Osteocyte (in vitro differentiated cells): ENCODE results near the gene MED29. TPM values are rescaled to one million over a fixed set of nuclear protein-coding genes. Genes with fewer than 3 reads are reported as not detected.

Experiments
- DNase-seq: peaks from one replicate; pipeline ENCODE4 v3.0.0; 2021; ENCODE audit warnings: mixed read lengths; ENCODE audit not compliant: unreplicated experiment; ENCODE audit errors: extremely low spot score
- H3K27ac Mint-ChIP-seq: one replicate; pipeline ENCODE4 v1.8.0; 2021; ENCODE audit warnings: mild to moderate bottlenecking, mixed read lengths; ENCODE audit not compliant: unreplicated experiment
- H3K27me3 Mint-ChIP-seq: one replicate; pipeline ENCODE4 v1.8.0; 2021; ENCODE audit warnings: mixed read lengths; ENCODE audit not compliant: unreplicated experiment
- H3K36me3 Mint-ChIP-seq: one replicate; pipeline ENCODE4 v1.8.0; 2021; ENCODE audit warnings: mixed read lengths; ENCODE audit not compliant: unreplicated experiment
- H3K4me1 Mint-ChIP-seq: one replicate; pipeline ENCODE4 v1.8.0; 2021; ENCODE audit warnings: mixed read lengths; ENCODE audit not compliant: unreplicated experiment
- H3K4me3 Mint-ChIP-seq: one replicate; pipeline ENCODE4 v1.8.0; 2021; ENCODE audit warnings: mild to moderate bottlenecking, moderate library complexity, mixed read lengths; ENCODE audit not compliant: unreplicated experiment
- H3K9me3 Mint-ChIP-seq: one replicate; pipeline ENCODE4 v1.8.0; 2021; ENCODE audit warnings: mixed read lengths; ENCODE audit not compliant: unreplicated experiment
- total RNA-seq: library from RNA; stranded (reverse); gene quantifications from 2 replicates; pipeline ENCODE4 v1.2.1, GENCODE V29; 2021
- TF ChIP-seq, protein P1 (sequence below): fragments of 200-600 bp; sonication (generic); IDR thresholded peaks from 2 replicates; pipeline ENCODE4 v1.5.0; 2021; ENCODE audit warnings: antibody characterized with exemption, mild to moderate bottlenecking, moderate library complexity

MED29 gene
- total RNA-seq, 1 donor from 2014 or later: 37.1 TPM

- DNase-seq: no peak
- no peaks in the 10 kb centered on the region for H3K9me3 Mint-ChIP-seq
- peaks cover 61% of the 10 kb centered on the region for H3K4me1 Mint-ChIP-seq
- peak overlapping the region; percentile 95 for H3K27ac Mint-ChIP-seq
- no peaks in the 10 kb centered on the region for H3K27me3 Mint-ChIP-seq
- TF ChIP-seq, protein P1, sequence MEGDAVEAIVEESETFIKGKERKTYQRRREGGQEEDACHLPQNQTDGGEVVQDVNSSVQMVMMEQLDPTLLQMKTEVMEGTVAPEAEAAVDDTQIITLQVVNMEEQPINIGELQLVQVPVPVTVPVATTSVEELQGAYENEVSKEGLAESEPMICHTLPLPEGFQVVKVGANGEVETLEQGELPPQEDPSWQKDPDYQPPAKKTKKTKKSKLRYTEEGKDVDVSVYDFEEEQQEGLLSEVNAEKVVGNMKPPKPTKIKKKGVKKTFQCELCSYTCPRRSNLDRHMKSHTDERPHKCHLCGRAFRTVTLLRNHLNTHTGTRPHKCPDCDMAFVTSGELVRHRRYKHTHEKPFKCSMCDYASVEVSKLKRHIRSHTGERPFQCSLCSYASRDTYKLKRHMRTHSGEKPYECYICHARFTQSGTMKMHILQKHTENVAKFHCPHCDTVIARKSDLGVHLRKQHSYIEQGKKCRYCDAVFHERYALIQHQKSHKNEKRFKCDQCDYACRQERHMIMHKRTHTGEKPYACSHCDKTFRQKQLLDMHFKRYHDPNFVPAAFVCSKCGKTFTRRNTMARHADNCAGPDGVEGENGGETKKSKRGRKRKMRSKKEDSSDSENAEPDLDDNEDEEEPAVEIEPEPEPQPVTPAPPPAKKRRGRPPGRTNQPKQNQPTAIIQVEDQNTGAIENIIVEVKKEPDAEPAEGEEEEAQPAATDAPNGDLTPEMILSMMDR: no peak
- H3K36me3 Mint-ChIP-seq: peaks cover 13% of the 10 kb centered on the region
- H3K4me3 Mint-ChIP-seq: peak overlapping the region; percentile 92
Observed at GRCh38 chr19:39407410-39407659, 16.2 kb downstream of the MED29 start.

DNA sequence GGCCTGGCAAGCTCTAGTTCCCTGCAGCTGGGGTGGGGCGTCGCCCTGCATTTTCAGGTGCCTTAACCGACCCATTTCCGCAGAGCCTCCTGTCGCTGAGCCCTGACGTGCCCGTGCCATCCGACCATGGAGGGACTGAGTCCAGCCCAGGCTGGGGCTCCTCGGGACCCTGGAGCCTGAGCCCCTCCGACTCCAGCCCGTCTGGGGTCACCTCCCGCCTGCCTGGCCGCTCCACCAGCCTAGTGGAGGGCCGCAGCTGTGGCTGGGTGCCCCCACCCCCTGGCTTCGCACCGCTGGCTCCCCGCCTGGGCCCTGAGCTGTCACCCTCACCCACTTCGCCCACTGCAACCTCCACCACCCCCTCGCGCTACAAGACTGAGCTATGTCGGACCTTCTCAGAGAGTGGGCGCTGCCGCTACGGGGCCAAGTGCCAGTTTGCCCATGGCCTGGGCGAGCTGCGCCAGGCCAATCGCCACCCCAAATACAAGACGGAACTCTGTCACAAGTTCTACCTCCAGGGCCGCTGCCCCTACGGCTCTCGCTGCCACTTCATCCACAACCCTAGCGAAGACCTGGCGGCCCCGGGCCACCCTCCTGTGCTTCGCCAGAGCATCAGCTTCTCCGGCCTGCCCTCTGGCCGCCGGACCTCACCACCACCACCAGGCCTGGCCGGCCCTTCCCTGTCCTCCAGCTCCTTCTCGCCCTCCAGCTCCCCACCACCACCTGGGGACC, 16.6 kb downstream of the MED29 start:
- peaks cover 13% of the 10 kb centered on the region for H3K36me3 Mint-ChIP-seq
- peak overlapping the region; percentile 95 for H3K27ac Mint-ChIP-seq
- H3K27me3 Mint-ChIP-seq: no peaks in the 10 kb centered on the region
- H3K4me3 Mint-ChIP-seq: peak overlapping the region; percentile 92
- no peaks in the 10 kb centered on the region for H3K9me3 Mint-ChIP-seq
- TF ChIP-seq, protein P1: no peak
- H3K4me1 Mint-ChIP-seq: peaks cover 57% of the 10 kb centered on the region
- DNase-seq: no peak

DNA sequence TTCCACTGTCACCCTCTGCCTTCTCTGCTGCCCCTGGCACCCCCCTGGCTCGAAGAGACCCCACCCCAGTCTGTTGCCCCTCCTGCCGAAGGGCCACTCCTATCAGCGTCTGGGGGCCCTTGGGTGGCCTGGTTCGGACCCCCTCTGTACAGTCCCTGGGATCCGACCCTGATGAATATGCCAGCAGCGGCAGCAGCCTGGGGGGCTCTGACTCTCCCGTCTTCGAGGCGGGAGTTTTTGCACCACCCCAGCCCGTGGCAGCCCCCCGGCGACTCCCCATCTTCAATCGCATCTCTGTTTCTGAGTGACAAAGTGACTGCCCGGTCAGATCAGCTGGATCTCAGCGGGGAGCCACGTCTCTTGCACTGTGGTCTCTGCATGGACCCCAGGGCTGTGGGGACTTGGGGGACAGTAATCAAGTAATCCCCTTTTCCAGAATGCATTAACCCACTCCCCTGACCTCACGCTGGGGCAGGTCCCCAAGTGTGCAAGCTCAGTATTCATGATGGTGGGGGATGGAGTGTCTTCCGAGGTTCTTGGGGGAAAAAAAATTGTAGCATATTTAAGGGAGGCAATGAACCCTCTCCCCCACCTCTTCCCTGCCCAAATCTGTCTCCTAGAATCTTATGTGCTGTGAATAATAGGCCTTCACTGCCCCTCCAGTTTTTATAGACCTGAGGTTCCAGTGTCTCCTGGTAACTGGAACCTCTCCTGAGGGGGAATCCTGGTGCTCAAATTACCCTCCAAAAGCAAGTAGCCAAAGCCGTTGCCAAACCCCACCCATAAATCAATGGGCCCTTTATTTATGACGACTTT, 17.4 kb downstream of the MED29 start:
- Mint-ChIP-seq H3K27me3 (no peaks in the 10 kb centered on the region), H3K36me3 (peaks cover 13% of the 10 kb centered on the region), H3K27ac (peak overlapping the region; percentile 95), H3K4me1 (peaks cover 52% of the 10 kb centered on the region), H3K4me3 (peak overlapping the region; percentile 92), H3K9me3 (no peaks in the 10 kb centered on the region)
- DNase-seq: no peak
- TF ChIP-seq, protein P1: no peak

GRCh38 chr19:39409208-39410016, 18.2 kb downstream of the MED29 start:
- DNase-seq: peak; percentile 92
- H3K9me3 Mint-ChIP-seq: no peaks in the 10 kb centered on the region
- H3K4me3 Mint-ChIP-seq: peak overlapping the region; percentile 99
- TF ChIP-seq, protein P1: no peak
- H3K4me1 Mint-ChIP-seq: peaks cover 52% of the 10 kb centered on the region
- peaks cover 13% of the 10 kb centered on the region for H3K36me3 Mint-ChIP-seq
- H3K27ac Mint-ChIP-seq: peak overlapping the region; percentile 96
- no peaks in the 10 kb centered on the region for H3K27me3 Mint-ChIP-seq
